WERI-Rb-1 (cell line): Measurements from ENCODE around the gene DYNC1LI1.

Experiments
- DNase-seq: peaks from one replicate; pipeline ENCODE4 v3.0.0-alpha.2; 2020
- H3K27ac ChIP-seq: fragments of 250-450 bp; sonication (Bioruptor Pico); 2 replicates; pipeline ENCODE4 v1.5.1; 2020; ENCODE audit warnings: mild to moderate bottlenecking, moderate library complexity
- H3K27me3 ChIP-seq: fragments of 250-450 bp; sonication (Bioruptor Pico); 2 replicates; pipeline ENCODE4 v1.5.1; 2021; ENCODE audit warnings: mild to moderate bottlenecking, low read depth, moderate library complexity; ENCODE audit not compliant: insufficient read depth, severe bottlenecking
- H3K36me3 ChIP-seq: fragments of 250-450 bp; sonication (Bioruptor Pico); 2 replicates; pipeline ENCODE4 v1.5.1; 2020; ENCODE audit warnings: mild to moderate bottlenecking, moderate library complexity
- H3K4me3 ChIP-seq: 2 replicates; pipeline ENCODE4 v1.5.1; 2011; ENCODE audit warnings: low read depth, mild to moderate bottlenecking, control low read depth, low read length
- H3K9me3 ChIP-seq: fragments of 250-450 bp; sonication (Bioruptor Pico); 2 replicates; pipeline ENCODE4 v1.5.1; 2021; ENCODE audit warnings: mild to moderate bottlenecking, moderate library complexity; ENCODE audit not compliant: severe bottlenecking
- CTCF ChIP-seq: IDR thresholded peaks from 2 replicates; pipeline ENCODE4 v1.5.1; 2011; ENCODE audit warnings: low read depth, mild to moderate bottlenecking, control low read depth, inconsistent platforms, low read length

DYNC1LI1 gene

GRCh38 chr3:32612547-32612946 lies 41.9 kb upstream of the DYNC1LI1 start:
- Histone ChIP-seq H3K27ac (no peak overlapping the region), H3K4me3 (no peak overlapping the region), H3K36me3 (no peaks in the 10 kb centered on the region), H3K9me3 (no peaks in the 10 kb centered on the region), H3K27me3 (no peaks in the 10 kb centered on the region)
- no peak for DNase-seq
- TF ChIP-seq CTCF, result no peak

- H3K27ac ChIP-seq, result no peak overlapping the region
- H3K4me3 ChIP-seq, result no peak overlapping the region
- H3K9me3 ChIP-seq, result no peaks in the 10 kb centered on the region
- no peaks in the 10 kb centered on the region for H3K27me3 ChIP-seq
- H3K36me3 ChIP-seq, result no peaks in the 10 kb centered on the region
- TF ChIP-seq CTCF, result no peak
- DNase-seq, result no peak
These were observed 36.9 kb upstream of the DYNC1LI1 start for GRCh38 chr3:32607522-32607921.

GRCh38 chr3:32606960-32607359 lies 36.3 kb upstream of the DYNC1LI1 start:
- Histone ChIP-seq H3K36me3 (no peaks in the 10 kb centered on the region), H3K27ac (no peak overlapping the region), H3K9me3 (no peaks in the 10 kb centered on the region), H3K27me3 (no peaks in the 10 kb centered on the region), H3K4me3 (no peak overlapping the region)
- no peak for TF ChIP-seq CTCF
- no peak for DNase-seq

- no peak overlapping the region for H3K27ac ChIP-seq
- H3K36me3 ChIP-seq, result no peaks in the 10 kb centered on the region
- DNase-seq, result no peak
- no peaks in the 10 kb centered on the region for H3K9me3 ChIP-seq
- H3K4me3 ChIP-seq, result no peak overlapping the region
- no peaks in the 10 kb centered on the region for H3K27me3 ChIP-seq
- TF ChIP-seq CTCF, result no peak
These were observed 35.6 kb upstream of the DYNC1LI1 start for GRCh38 chr3:32606277-32606676.

GRCh38 chr3:32603064-32603463 lies 32.4 kb upstream of the DYNC1LI1 start:
- DNase-seq, result peak; percentile 67
- H3K27me3 ChIP-seq, result no peaks in the 10 kb centered on the region
- H3K36me3 ChIP-seq, result no peaks in the 10 kb centered on the region
- TF ChIP-seq CTCF, result no peak
- H3K27ac ChIP-seq, result no peak overlapping the region
- H3K4me3 ChIP-seq, result no peak overlapping the region
- no peaks in the 10 kb centered on the region for H3K9me3 ChIP-seq

- no peak overlapping the region for H3K4me3 ChIP-seq
- DNase-seq, result no peak
- no peaks in the 10 kb centered on the region for H3K9me3 ChIP-seq
- H3K27me3 ChIP-seq, result no peaks in the 10 kb centered on the region
- TF ChIP-seq CTCF, result no peak
- H3K36me3 ChIP-seq, result no peaks in the 10 kb centered on the region
- H3K27ac ChIP-seq, result no peak overlapping the region
These were observed 31.5 kb upstream of the DYNC1LI1 start for GRCh38 chr3:32602206-32602605.
